Endothelial cell (in vitro differentiated cells): Measurements from ENCODE around the gene ZNF384. TPM values are rescaled to one million over a fixed set of nuclear protein-coding genes. Genes with fewer than 3 reads are reported as not detected.

ENCODE experiments used
- DNase-seq: peaks from one replicate; pipeline ENCODE4 v3.0.0; 2021; ENCODE audit warnings: low spot score
- H3K27ac Mint-ChIP-seq: one replicate; pipeline ENCODE4 v1.8.0; 2021; ENCODE audit warnings: mixed read lengths, inconsistent platforms; ENCODE audit not compliant: unreplicated experiment
- H3K27me3 Mint-ChIP-seq: one replicate; pipeline ENCODE4 v1.8.0; 2021; ENCODE audit warnings: mild to moderate bottlenecking, moderate library complexity, mixed read lengths, inconsistent platforms; ENCODE audit not compliant: unreplicated experiment
- H3K36me3 Mint-ChIP-seq: one replicate; pipeline ENCODE4 v1.8.0; 2021; ENCODE audit warnings: mild to moderate bottlenecking, low read depth, mixed read lengths, inconsistent platforms; ENCODE audit not compliant: unreplicated experiment
- H3K4me1 Mint-ChIP-seq: one replicate; pipeline ENCODE4 v1.8.0; 2021; ENCODE audit warnings: mild to moderate bottlenecking, mixed read lengths, inconsistent platforms; ENCODE audit not compliant: unreplicated experiment
- H3K4me3 Mint-ChIP-seq: one replicate; pipeline ENCODE4 v1.8.0; 2021; ENCODE audit warnings: mild to moderate bottlenecking, mixed read lengths, inconsistent platforms; ENCODE audit not compliant: unreplicated experiment
- H3K9me3 Mint-ChIP-seq: one replicate; pipeline ENCODE4 v1.8.0; 2021; ENCODE audit warnings: mixed read lengths, inconsistent platforms; ENCODE audit not compliant: unreplicated experiment
- total RNA-seq: library from RNA; stranded (reverse); fragmentation: NEBNext Ultra II Directional; extraction: Animal tissue kit (Norgen Biotek cat#: 25700); gene quantifications from one replicate; pipeline ENCODE4 v1.2.1, GENCODE V29; 2021; ENCODE audit not compliant: unreplicated experiment
- TF ChIP-seq, protein P1 (sequence below): fragments of 200-600 bp; sonication (generic); IDR thresholded peaks from one replicate; pipeline ENCODE4 v1.5.0; 2021; ENCODE audit warnings: antibody characterized with exemption; ENCODE audit not compliant: unreplicated experiment

ZNF384 gene
- total RNA-seq, 1 donor from 2014 or later: 85.2 TPM

DNA sequence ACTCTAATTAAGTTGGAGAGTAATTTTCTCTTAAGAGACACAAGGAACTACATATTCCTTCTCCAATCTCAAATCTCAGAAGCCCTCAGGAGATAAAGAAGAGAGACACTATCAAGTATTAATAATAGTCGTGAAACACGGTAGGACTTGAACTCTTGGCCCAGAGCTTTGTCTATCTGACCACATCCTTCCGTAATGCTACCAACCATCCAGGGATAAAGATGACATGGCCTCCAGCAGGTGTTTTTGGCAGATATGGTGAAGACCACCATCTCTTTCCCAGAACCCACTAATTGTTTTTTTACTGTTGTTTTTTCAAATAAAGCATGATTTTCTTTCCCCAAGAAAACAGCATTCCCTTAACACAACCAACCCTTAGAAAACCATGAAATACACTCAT is 3.4 kb downstream of the ZNF384 start:
- Mint-ChIP-seq H3K27ac (no peak overlapping the region), H3K27me3 (peaks cover 12% of the 10 kb centered on the region), H3K36me3 (peaks cover 9% of the 10 kb centered on the region), H3K9me3 (no peaks in the 10 kb centered on the region), H3K4me3 (no peak overlapping the region), H3K4me1 (peaks cover 41% of the 10 kb centered on the region)
- DNase-seq: no peak
- TF ChIP-seq, protein P1, sequence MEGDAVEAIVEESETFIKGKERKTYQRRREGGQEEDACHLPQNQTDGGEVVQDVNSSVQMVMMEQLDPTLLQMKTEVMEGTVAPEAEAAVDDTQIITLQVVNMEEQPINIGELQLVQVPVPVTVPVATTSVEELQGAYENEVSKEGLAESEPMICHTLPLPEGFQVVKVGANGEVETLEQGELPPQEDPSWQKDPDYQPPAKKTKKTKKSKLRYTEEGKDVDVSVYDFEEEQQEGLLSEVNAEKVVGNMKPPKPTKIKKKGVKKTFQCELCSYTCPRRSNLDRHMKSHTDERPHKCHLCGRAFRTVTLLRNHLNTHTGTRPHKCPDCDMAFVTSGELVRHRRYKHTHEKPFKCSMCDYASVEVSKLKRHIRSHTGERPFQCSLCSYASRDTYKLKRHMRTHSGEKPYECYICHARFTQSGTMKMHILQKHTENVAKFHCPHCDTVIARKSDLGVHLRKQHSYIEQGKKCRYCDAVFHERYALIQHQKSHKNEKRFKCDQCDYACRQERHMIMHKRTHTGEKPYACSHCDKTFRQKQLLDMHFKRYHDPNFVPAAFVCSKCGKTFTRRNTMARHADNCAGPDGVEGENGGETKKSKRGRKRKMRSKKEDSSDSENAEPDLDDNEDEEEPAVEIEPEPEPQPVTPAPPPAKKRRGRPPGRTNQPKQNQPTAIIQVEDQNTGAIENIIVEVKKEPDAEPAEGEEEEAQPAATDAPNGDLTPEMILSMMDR: no peak

DNA sequence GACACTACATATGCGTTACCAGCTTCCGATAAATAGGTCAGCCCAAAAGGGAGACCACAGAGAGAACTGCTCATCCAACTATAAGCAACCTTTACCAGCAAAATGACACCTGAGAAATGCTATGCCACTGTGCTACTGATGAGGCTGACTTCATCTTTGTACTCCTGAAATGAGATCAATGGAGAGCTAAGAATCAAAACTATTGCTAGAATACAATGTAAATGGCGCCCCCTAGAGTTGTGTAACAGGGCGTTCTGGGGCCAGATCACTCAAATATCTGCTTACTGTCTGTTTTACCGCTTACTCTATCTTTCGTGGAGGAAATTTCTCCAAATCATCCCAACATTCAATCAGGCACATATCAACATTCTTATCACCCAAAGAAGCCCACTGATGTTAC is 4.6 kb downstream of the ZNF384 start:
- Mint-ChIP-seq H3K4me3 (no peak overlapping the region), H3K9me3 (no peaks in the 10 kb centered on the region), H3K4me1 (peaks cover 33% of the 10 kb centered on the region), H3K36me3 (peaks cover 5% of the 10 kb centered on the region), H3K27ac (no peak overlapping the region), H3K27me3 (peaks cover 8% of the 10 kb centered on the region)
- TF ChIP-seq, protein P1: peak; percentile 66
- DNase-seq: peak; percentile 40

DNA sequence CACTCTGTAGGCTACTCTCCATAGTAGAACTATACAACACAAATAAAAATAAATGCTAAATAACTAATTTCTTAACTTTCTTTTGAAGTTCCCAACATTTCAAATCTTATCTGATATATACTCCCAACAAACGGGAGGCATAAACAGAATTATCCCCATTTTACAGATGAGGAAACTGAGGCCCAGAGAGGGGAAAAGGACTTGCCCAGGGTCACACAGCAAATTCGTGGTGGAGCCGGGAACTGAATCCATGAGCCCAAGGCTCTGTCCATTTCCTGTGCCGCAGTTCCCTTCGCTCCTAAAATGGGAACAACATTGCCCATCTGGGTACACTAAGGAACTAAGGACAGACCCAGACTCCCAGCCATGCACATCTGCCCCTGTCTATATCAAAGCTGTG is 12.2 kb downstream of the ZNF384 start:
- Mint-ChIP-seq H3K27ac (no peak overlapping the region), H3K4me1 (no peaks in the 10 kb centered on the region), H3K4me3 (no peak overlapping the region), H3K36me3 (peaks cover 53% of the 10 kb centered on the region), H3K27me3 (peaks cover 2% of the 10 kb centered on the region), H3K9me3 (no peaks in the 10 kb centered on the region)
- TF ChIP-seq, protein P1: no peak
- DNase-seq: no peak

DNA sequence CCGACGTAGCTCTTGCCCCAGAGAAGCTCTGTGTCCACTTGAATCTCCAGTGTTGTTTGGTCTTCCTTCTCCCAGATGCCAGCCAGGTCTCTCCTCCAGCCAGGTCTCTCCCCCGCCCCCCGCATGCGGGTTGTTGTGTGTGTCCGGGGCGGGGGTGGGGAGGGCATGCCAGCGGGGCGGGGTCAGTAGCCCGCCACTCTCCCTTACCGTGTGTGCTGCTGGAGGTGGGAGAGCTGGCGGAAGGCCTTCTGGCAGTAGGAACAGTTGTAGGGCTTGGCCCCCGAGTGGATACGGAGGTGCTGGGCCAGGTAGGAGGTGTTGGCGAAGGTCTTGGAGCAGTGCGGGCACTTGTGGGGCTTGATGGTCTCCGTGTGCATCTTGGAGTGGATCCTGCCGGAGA is 17.0 kb downstream of the ZNF384 start:
- H3K27ac Mint-ChIP-seq: no peak overlapping the region
- DNase-seq: no peak
- H3K27me3 Mint-ChIP-seq: no peaks in the 10 kb centered on the region
- no peaks in the 10 kb centered on the region for H3K9me3 Mint-ChIP-seq
- peaks cover 64% of the 10 kb centered on the region for H3K36me3 Mint-ChIP-seq
- H3K4me3 Mint-ChIP-seq: no peak overlapping the region
- H3K4me1 Mint-ChIP-seq: no peaks in the 10 kb centered on the region
- TF ChIP-seq, protein P1: no peak

DNA sequence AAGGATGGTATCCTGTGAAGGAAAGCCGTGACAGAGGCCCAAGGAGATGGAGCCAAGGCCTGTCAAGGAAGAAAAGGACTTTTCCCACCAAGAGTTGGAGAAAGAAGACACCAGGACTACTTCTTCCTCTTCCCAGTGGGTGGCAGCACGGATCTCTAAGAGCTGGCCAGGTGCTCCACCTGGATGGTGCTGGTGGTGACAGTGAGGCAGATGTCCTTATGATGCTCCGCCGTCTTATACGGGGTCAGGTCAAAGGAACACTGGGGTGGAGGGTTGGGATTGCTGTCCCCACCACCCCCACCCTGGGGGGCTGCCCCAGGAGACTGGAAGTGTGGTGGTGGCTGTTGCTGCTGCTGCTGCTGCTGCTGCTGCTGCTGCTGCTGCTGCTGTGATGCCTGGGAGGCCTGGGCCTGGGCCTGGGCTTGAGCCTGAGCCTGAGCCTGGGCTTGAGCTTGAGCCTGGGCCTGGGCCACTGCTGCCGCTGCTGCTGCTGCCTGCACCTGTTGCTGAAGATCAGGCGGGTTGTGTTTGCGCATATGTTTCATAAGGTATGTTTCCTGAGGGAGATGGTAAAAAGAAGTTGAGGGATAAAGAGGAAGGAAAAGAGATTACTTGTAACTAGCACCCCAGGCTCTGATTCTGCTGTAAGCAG is 21.5 kb downstream of the ZNF384 start:
- no peaks in the 10 kb centered on the region for H3K9me3 Mint-ChIP-seq
- peaks cover 51% of the 10 kb centered on the region for H3K36me3 Mint-ChIP-seq
- no peak overlapping the region for H3K27ac Mint-ChIP-seq
- peaks cover 11% of the 10 kb centered on the region for H3K27me3 Mint-ChIP-seq
- no peak overlapping the region for H3K4me3 Mint-ChIP-seq
- TF ChIP-seq, protein P1: no peak
- DNase-seq: no peak
- peaks cover 7% of the 10 kb centered on the region for H3K4me1 Mint-ChIP-seq
